HG02840 (cell line): ENCODE measurements around the gene SPDYE3.
"Not testable (repeated sequence)": the region's sequence is repeated elsewhere in the genome, so short reads cannot be mapped to it uniquely, and the experiment has no call there.

Experiments used
- ATAC-seq: cut with Tn5 transposase; IDR thresholded peaks from one replicate; pipeline ENCODE4 v1.9.1; 2021; ENCODE audit warnings: mild to moderate bottlenecking, moderate library complexity, moderate number of reproducible peaks; ENCODE audit not compliant: unreplicated experiment, low FRiP score

Gene SPDYE3, protein sequence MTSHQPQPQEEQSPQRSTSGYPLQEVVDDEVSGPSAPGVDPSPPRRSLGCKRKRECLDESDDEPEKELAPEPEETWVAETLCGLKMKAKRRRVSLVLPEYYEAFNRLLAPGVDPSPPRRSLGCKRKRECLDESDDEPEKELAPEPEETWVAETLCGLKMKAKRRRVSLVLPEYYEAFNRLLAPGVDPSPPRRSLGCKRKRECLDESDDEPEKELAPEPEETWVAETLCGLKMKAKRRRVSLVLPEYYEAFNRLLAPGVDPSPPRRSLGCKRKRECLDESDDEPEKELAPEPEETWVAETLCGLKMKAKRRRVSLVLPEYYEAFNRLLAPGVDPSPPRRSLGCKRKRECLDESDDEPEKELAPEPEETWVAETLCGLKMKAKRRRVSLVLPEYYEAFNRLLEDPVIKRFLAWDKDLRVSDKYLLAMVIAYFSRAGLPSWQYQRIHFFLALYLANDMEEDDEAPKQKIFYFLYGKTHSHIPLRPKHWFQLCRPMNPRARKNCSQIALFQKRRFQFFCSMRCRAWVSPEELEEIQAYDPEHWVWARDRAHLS

DNA sequence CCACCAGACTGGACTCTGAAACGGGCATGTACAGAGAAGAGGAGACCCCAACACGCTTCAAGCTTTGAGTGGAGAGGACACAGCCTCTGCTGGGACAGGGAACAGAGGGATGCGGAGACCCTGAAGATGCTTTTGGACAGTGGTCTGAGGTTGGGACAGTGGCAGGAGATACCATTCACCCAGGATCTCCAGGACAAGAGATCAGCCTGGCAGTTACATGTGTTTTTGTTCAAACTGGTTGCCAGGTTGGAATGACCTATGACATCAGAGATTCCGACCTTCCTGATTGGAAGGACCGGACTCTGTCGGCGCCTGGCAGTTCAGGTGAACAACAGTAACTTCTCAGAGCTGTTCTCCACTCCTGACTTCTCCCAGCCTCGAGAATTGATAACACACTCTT is at the start of gene SPDYE3:
SPDYE3 (plus strand) TSS at position 301 of the 400 bp plus-strand sequence. CDS start 184 bp downstream, outside the sequence.
- not testable (repeated sequence) for ATAC-seq

DNA sequence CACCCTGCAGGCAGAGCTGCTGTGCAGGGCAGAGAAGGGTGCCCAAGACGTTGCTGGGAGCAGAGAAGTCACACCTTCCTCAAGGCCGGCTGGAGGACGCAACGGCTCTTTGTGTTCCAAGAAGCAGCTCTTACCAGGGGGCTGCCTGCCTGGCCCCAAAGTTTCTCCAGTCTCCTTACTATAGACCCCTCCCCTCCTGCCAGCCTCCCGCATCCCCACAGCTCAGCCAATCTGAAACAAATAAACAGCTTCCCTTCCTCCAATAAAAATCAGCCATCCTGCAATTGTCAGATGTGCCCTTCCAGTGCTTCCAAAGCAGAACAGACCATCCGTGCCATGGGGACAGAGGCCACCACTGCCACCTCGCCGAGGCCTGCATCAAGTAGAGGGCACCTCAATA is 47.5 kb upstream of the SPDYE3 start:
- not testable (repeated sequence) for ATAC-seq

DNA sequence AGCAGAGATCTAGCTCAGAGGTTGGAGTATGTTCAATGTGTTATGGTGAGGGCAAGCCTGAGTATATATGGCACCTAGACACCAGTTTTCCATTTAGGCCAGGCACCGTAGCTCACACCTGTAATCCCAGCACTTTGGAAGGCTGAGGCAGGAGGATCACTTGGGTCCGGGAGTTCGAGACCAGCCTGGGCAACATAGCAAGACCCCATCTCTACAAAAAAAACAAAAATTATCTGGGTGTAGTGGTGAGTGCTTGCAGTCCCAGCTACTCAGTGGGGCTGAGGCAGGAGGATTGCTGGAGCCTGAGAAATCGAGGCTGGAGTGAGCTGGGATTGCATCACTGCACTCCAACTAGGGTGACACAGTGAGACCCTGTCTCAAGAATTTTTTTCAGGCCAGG is 44.6 kb upstream of the SPDYE3 start:
- not testable (repeated sequence) for ATAC-seq

DNA sequence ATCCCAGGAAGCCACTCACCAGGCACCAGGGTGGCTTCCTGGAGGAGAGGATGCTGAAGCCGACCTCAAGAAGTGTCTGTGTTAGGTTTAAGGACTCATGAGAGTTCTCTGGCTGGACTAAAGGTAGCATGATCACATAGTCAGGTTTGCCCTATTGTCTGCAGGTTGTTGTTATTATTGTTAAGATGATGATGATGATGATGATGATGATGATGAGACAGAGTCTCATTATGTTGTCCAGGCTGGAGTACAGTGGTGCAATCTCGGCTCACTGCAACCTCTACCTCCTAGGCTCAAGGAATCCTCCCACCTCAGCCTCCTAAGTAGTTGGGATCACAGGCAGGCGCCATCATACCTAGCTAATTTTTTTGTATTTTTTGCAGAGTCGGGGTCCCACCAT is 43.3 kb upstream of the SPDYE3 start:
- not testable (repeated sequence) for ATAC-seq

DNA sequence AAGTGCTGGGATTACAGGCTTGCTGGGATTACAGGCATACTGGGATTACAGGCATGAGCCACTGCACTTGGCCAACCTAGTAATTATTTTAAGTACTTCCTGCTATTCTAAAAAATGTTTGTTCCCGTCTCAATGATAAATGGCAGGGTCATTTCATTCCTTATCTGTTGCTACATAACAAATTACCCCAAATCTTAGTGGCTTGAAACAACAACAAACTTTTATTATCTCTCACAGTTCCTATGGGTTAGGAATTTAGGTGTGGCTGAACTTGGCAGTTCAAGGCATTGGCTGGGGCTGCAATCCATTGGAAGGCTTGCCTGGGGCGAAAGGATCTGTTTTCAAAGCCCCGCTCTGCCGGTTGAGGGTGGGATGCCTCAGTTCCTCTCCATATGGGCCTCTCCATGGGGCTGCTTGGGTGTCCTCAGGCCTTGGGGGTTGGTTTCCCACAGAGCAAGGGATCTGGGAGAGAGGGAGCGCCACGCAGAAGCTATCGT is 42.8 kb upstream of the SPDYE3 start:
- ATAC-seq, result not testable (repeated sequence)

DNA sequence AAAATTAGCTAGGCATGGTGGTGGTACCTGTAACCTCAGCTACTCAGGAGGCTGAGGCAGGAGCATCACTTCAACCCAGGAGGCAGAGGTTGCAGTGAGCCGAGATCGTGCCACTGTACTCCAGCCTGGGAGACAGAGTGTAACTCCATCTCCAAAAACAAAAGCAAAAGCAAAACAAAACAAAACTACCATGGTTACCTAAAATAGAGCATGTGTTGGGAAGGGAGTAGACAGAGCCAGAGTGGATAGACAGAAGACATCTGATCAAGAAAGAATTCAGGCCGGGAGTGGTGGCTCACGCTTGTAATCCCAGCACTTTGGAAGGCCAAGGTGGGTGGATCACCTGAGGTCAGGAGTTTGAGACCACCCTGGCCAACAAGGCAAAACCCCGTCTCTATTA is 41.7 kb upstream of the SPDYE3 start:
- ATAC-seq, result not testable (repeated sequence)

DNA sequence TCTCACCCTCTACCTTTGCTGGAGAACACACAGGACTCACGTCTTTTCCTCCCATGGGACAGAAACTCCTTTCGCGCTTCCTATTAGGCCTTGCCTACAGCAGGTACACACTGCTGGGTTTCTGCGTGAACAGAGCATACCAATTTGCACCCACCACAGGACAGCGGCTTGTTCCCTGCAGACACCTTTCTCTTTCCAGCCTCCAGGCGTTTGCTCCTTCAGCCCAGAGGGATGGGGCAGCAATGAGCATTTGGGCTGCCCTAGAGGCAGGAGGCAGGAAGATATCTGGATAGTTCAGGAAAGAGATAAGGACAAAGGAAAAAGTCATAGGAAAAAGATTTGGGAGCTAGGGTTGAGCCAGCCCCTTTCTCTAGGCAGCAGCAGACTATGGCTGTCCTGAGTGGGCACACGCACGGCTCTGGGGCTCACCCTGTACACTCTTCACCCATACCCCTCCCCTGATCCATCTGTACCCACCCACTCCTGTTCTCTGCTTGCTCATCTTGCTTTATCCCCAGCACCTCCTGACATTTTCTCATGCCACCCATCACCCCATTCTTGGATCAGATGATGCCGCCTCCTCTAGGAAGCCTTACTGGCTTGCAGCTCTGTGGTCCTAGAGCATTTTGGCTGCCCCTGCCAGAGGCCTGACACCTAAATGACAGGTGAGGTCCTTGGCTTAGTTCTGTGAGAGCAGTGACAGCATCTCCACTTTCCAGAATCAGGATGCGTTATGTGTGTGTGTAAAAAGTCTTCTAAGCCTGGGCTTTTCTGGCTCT is 40.7 kb upstream of the SPDYE3 start:
- ATAC-seq, result no peak

DNA sequence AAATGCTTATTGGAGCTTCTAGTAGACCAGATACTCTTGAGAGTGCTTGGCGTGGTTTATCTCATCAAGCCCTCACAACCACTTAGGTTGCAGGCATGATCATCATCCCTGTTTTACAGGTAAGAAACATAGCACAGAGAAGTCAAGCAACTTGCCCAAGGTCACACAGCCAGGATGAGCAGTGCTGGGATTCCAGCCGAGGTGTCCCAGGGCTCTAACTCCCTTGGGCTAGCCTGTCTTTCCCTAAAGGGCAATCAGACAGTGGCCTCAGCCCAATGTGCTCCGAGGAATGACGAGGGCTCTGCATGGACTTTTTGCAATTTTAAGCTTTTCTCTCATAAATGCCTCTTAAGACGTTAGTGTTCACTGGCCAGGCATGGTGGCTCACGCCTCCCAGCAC is 39.9 kb upstream of the SPDYE3 start:
- no peak for ATAC-seq

DNA sequence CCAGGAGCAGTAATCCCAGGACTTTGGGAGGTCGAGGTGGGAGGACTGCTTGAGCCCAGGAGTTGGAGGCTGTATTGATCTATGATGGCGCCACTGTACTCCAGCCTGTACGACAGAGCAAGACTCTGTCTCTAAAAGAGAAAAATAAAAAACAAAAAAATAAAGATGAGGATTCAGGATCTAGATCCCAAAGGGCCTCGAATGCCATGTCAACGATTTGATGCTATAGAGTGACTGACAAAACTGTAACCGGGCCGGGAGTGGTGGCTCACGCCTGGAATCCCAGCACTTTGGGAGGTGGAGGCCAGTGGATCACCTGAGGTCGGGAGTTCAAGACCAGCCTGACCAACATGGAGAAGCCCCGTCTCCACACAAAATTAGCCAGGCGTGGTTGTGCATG is 38.6 kb upstream of the SPDYE3 start:
- not testable (repeated sequence) for ATAC-seq

DNA sequence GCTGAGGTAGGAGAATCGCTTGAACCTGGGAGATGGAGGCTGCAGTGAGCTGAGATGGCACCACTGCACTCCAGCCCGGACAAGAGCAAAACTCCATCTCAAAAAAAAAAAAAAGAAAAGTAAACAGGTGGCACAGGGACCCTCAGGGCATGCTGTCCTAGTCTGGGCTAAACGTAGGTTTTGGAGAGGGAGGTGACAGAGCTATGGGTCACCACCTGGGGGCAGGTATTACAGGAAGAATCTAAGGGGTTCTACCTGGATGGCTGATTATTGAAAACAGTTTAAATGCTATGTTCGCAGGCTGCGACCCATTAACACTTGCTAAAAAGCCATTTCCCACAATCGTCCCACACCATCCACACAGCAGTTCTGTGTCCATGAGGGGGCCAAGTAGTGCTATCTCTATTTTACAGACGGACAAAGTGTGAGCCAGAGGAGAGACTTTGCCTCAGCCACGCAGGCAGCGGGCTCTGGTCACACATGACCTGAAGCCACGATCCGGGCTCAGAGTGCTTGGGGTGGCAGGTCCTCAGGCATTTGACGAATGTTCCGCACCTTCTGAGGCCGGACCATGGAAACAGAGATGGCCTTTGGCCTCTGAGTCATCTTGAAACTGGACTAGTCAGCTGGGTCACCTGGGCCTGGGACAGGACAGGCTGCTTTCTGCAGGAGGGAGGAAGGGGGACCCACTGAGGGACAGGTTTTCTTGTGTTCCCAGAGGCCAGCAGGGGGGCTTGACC is 38.0 kb upstream of the SPDYE3 start:
- ATAC-seq, result not testable (repeated sequence)

DNA sequence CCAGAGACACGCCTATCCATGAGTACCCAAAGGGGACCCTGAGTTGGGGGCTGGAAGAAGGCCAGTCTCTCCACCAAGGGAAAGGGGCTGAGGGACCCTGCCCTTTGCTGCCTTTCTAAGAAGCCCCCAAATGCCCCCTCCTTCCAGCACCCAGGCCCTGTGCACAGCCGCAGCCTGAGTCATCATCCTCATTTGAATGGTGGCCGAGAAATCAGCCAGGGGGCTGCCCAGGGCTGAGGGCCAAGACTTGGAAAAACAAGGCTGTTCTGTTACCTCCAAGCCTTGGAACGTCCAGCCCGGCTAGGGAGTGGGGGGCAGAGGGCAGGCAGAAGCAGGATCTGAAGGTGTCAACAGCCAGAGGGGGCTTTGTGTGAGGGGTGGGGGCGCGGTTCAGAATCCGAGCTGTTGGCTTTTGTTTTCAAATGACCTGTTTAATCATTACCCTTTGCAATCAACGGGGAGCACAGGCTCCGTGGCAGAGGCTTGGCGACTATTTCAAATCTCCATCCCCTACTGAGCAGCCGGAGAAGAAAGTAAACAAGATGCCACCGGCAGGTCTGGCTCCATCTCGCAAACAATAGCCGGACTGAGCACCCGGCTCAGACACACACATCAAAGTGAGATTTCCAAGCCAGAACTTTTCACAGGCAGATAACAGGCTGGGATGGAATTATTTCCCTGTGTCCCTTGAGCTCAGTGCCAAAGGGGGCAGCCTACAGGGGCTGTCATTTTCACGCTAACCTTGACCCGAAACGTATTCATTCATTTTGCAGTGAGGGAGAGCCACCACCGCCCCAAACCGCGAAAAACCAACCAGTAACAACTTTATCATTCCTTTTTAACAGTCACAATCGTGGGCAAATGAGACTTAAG is 37.2 kb upstream of the SPDYE3 start:
- not testable (repeated sequence) for ATAC-seq

DNA sequence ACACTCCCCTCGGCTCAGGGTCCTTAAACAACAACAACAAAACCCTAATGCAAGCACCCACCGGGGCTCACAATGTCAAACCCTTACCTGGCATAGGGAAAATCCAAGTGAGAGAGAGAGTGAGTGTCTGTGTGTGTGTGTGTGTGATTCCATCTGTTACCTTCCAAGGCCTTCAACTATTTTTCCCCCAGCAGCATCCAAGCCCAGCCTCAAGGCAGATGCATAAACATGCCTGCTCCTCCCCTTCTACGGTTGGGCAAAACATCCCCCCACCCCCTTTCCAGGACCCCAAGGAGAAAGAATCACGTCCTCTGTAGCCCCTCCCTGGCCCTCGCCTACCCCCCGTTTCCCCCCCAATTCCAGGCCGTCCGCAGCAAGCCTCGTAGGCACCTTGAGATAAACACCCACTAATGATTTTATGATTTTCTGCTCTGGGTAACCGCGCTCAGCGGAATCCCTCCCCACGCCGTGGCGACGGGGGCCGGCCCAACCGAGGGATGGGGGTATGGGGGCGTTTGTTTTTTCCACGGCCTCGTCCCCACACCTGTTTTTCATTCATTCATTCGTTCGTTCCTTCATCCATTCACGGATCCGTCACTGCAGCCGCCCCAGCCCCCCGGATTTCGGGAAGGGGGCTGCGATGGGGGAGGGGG is 36.4 kb upstream of the SPDYE3 start:
- not testable (repeated sequence) for ATAC-seq

DNA sequence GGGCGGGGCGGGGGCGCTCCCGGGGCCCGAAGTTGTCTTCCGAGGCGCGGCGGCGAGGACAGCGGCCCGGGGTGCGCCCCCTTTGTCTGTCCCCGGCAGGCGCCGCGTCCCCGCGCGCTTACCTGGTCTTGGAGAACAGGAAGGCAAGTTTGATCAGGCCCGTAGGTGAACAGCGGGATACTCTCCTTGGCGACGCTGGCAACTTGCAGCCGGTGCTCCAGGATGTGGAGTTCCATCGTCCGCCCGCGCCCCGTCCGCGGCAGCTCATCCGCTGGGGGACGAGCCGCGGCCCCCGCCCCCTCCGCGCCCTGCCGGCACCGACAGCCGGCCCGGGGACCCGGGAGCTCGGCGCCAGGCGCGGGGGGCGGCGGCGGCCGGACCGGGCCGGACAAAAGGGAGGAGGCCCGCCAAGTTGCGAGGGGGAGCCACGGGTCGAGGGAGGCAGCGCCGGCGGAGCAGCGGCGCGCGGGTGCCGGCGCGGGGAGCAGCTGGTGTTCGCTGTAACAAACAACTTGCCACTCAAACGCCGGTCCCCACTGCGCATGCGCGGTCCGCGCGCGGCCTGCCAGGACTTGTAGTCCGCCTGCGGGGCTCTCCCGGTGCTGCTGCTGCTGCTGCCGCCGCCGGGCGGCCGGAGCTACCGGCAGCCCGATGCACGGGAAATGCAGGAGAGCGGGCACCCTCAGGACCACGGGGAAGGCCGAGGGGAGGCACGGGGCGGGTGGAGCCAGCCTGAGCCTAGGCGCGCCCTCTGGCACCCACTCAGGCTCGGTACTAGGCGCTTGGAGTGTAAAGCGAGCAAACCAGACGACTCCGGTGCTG is 35.6 kb upstream of the SPDYE3 start:
- ATAC-seq, result peak; percentile 90

DNA sequence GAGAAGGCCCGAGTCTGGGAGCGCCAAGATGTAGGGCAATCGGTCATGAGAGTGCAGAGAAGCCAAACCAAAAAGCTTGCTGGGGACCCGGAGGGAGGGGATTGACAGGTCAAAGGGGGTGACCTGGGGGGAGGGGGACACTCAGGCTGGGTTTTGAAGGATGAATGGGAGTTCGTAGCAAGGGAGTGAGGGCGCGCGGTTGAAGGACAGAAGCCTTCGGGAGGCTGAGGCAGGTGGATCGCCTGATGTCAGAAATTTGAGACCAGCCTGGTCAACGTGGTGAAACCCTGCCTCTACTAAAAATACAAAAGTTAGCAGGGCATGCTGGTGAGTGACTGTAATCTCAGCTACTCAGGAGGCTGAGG is 35.0 kb upstream of the SPDYE3 start:
- not testable (repeated sequence) for ATAC-seq

DNA sequence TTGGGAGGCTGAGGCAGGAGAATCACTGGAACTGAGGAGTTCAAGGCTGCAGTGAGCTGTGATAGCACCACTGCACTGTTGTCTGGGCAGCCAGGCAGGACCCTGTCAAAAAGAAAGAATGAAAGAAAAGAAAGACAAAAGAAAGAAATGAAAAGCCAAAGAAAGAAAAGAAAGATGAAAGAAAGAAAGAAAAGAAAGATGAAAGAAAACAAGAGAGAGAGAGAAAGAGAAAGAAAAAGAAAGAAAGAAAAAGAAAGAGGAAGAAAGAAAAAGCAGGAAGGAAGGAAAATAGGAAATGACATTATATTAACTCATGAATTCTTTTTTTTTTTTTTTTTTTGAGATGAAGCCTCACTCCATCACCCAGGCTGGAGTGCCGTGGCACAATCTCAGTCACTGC is 32.4 kb upstream of the SPDYE3 start:
- no peak for ATAC-seq

DNA sequence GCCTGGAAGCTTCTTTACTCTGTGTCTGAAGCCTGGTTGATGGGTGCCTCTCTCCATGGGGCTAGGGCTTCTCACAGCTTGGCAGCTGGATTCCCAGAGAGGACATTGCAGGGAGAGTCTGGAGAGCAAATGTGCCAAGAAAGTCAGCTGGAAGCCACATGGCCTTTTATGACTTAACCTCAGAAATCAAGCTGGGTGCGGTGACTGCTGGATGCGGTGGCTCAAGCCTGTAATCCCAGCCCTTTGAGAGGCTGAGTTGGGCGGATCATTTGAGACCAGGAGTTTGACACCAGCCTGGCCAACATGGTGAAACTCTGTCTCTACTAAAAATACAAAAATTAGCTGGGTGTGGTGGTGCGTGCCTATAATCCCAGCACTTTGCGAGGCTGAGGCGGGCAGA is 31.4 kb upstream of the SPDYE3 start:
- ATAC-seq, result not testable (repeated sequence)

DNA sequence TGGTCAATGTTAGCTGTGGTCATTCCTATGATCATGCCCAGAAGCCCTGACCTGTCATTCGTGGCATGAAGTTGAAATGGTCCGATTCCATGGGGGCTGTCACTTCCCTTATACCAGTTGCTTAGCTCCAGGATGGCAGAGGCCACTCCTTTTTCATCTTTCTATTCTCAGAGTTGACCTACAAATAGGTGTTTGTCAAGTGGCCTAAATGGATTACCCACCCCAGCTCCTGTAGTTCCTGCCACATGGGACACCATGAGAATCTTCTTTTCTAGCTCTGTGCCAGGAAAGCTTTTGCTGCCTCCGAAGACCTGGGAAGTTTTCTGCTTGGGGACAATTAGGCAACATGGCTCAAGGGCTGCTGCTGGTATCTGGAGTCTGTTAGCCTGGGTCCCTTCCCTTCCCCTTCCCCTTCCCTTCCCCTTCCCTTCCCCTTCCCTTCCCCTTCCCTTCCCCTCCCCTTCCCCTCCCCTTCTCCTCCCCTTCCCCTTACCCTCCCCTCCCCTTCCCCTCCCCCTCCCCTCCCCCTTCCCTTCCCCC is 25.4 kb upstream of the SPDYE3 start:
- ATAC-seq, result not testable (repeated sequence)

DNA sequence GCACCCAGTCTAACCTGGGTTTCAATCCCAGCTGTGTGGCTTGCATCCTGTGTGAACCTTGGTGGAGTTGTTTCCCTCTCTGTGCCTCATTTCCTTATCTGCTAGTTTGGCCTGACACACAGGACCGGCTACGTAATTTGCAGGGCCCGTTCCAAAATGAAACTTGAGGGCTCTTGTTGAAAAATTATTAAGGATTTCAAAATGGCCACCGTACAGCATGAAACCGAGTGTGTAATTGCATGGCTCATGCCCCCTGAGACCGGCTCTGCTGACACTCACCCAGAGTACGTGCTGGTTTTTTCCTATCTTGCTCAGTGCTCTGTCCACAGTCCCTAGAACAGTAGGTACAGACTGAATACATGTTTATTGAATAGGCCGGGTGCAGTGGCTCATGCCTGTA is 24.4 kb upstream of the SPDYE3 start:
- not testable (repeated sequence) for ATAC-seq
